Upper lobe of left lung (tissue), 6 donors: ENCODE data around the gene MYO3B. TPM values are rescaled to one million over a fixed set of nuclear protein-coding genes. Genes with fewer than 3 reads are reported as not detected.

ENCODE experiments used
- ATAC-seq, 2 donors: fragments of 200-7000 bp; cut with Tn5 transposase; one replicate each; pipeline ENCODE4 v1.9.1; 2022; ENCODE audit warnings: mild to moderate bottlenecking in 2 of 2, moderate library complexity in 2 of 2; ENCODE audit not compliant: low FRiP score in 2 of 2
- DNase-seq, 2 donors: peaks; one replicate each; pipeline ENCODE4 v3.0.0-alpha.2; 2019 to 2020
- H3K27ac ChIP-seq, 4 donors: fragments of 200-600 bp; sonication (generic); one replicate each; pipeline ENCODE4 v1.5.1; 2016 to 2019
- H3K27me3 ChIP-seq, 4 donors: fragments of 200-600 bp; sonication (generic); one replicate each; pipeline ENCODE4 v1.5.1; 2017 to 2019
- H3K36me3 ChIP-seq, 4 donors: fragments of 200-600 bp; sonication (generic); one replicate each; pipeline ENCODE4 v1.5.1; 2016 to 2019
- H3K4me1 ChIP-seq, 4 donors: fragments of 200-600 bp; sonication (generic); one replicate each; pipeline ENCODE4 v1.5.1; 2018 to 2019
- H3K4me3 ChIP-seq, 4 donors: fragments of 200-600 bp; sonication (generic); one replicate each; pipeline ENCODE4 v1.5.1; 2017 to 2019; ENCODE audit warnings: mild to moderate bottlenecking in 2 of 4, moderate library complexity in 1 of 4
- H3K9me3 ChIP-seq, 4 donors: fragments of 200-600 bp; sonication (generic); one replicate each; pipeline ENCODE4 v1.5.1; 2018 to 2019
- CTCF ChIP-seq, 6 experiments: fragments of 450-650 bp in 4 of 6; fragments of 200-600 bp in 2 of 6; sonication (generic) in 2 of 6; IDR thresholded peaks; one replicate each; pipeline ENCODE4 v1.5.1; 2016 to 2019; ENCODE audit warnings: antibody characterized with exemption in 6 of 6
- EP300 ChIP-seq, 4 donors: sonication (generic); formaldehyde crosslinking; IDR thresholded peaks; one replicate each; pipeline ENCODE4 v1.5.1; 2017; ENCODE audit warnings: antibody characterized with exemption in 4 of 4, control low read depth in 2 of 4
- POLR2A ChIP-seq, 4 donors: fragments of 450-650 bp; IDR thresholded peaks; one replicate each; pipeline ENCODE4 v1.5.1; 2016 to 2017; ENCODE audit warnings: antibody characterized with exemption in 4 of 4, mild to moderate bottlenecking in 2 of 4
- POLR2AphosphoS5 ChIP-seq, 2 donors: sonication (generic); formaldehyde crosslinking; IDR thresholded peaks; one replicate each; pipeline ENCODE4 v1.5.1; 2017; ENCODE audit warnings: antibody characterized with exemption in 2 of 2
- WGBS, 2 donors: methylation state at CpG; one replicate each; pipeline ENCODE4 v1.1.5; 2017 to 2018; 5-methylcytosine and 5-hydroxymethylcytosine counted together
- total RNA-seq, 6 donors: library from RNA; depleted of rRNA in 4 of 6; stranded (reverse); fragments of >200 nt in 4 of 6; gene quantifications; one replicate each; pipeline versions ENCODE4 v1.1.0 to v1.2.1, GENCODE V29; 2016 to 2021
- donor health status: DM: no; HTN: no; CAD: no; lungs with moderate emphysema.
- donor health status: DM: no; HTN: yes; CAD: no; lungs with severe emphysema.

Gene MYO3B
- total RNA-seq, 6 donors from 2014 or later = 0.09 to 0.20 (median 0.13) TPM; not detected in 3

GRCh38 chr2:170336408-170336807, 158.5 kb downstream of the MYO3B start:
- DNase-seq = no peak

GRCh38 chr2:170336916-170337315, 159.0 kb downstream of the MYO3B start:
- Histone ChIP-seq H3K4me3 (no peak overlapping the region), H3K36me3 (no peaks in the 10 kb centered on the region), H3K27ac (no peak overlapping the region), H3K27me3 (no peaks in the 10 kb centered on the region), H3K9me3 (no peaks in the 10 kb centered on the region), H3K4me1 (no peaks in the 10 kb centered on the region)
- DNase-seq = no peak
- no peak for ATAC-seq
- 68 to 76% methylated on average over 2 of the region's 2 CpGs for WGBS, 2 donors
- no peak for TF ChIP-seq POLR2A (IDR thresholded peaks at IDR 0.05)
- no peak for TF ChIP-seq EP300 (IDR thresholded peaks at IDR 0.05)
- no peak for TF ChIP-seq POLR2AphosphoS5 (IDR thresholded peaks at IDR 0.05)
- TF ChIP-seq CTCF (IDR thresholded peaks at IDR 0.05) = no peak

More at GRCh38 chr2:170336408-170336807, 158.5 kb downstream of the MYO3B start:
- H3K36me3 ChIP-seq = no peaks in the 10 kb centered on the region
- no peak overlapping the region for H3K27ac ChIP-seq
- 91 to 96% methylated on average over 2 of the region's 2 CpGs for WGBS, 2 donors
- no peak for ATAC-seq
- no peaks in the 10 kb centered on the region for H3K27me3 ChIP-seq
- H3K4me1 ChIP-seq = no peaks in the 10 kb centered on the region
- no peaks in the 10 kb centered on the region for H3K9me3 ChIP-seq
- no peak overlapping the region for H3K4me3 ChIP-seq
- TF ChIP-seq CTCF (IDR thresholded peaks at IDR 0.05) (no peak), EP300 (IDR thresholded peaks at IDR 0.05) (no peak), POLR2A (IDR thresholded peaks at IDR 0.05) (no peak), POLR2AphosphoS5 (IDR thresholded peaks at IDR 0.05) (no peak)

GRCh38 chr2:170339322-170339721, 161.4 kb downstream of the MYO3B start:
- H3K36me3 ChIP-seq = no peaks in the 10 kb centered on the region
- WGBS, 2 donors = 61 to 66% methylated on average over 7 of the region's 7 CpGs
- no peak overlapping the region for H3K27ac ChIP-seq
- DNase-seq = no peak
- H3K4me1 ChIP-seq = no peaks in the 10 kb centered on the region
- TF ChIP-seq POLR2A (IDR thresholded peaks at IDR 0.05) = no peak
- TF ChIP-seq EP300 (IDR thresholded peaks at IDR 0.05) = no peak
- no peak for TF ChIP-seq POLR2AphosphoS5 (IDR thresholded peaks at IDR 0.05)
- TF ChIP-seq CTCF (IDR thresholded peaks at IDR 0.05) = no peak
- no peak for ATAC-seq
- no peaks in the 10 kb centered on the region for H3K27me3 ChIP-seq
- no peaks in the 10 kb centered on the region for H3K9me3 ChIP-seq
- H3K4me3 ChIP-seq = no peak overlapping the region

GRCh38 chr2:170339750-170340692, 162.1 kb downstream of the MYO3B start:
- no peak overlapping the region for H3K27ac ChIP-seq
- DNase-seq = no peak
- TF ChIP-seq POLR2A (IDR thresholded peaks at IDR 0.05) (no peak), POLR2AphosphoS5 (IDR thresholded peaks at IDR 0.05) (no peak), EP300 (IDR thresholded peaks at IDR 0.05) (no peak), CTCF (IDR thresholded peaks at IDR 0.05) (no peak)
- no peaks in the 10 kb centered on the region for H3K4me1 ChIP-seq
- no peak for ATAC-seq
- 68% methylated on average over 5 of the region's 5 CpGs for WGBS, 2 donors
- H3K9me3 ChIP-seq = no peaks in the 10 kb centered on the region
- H3K27me3 ChIP-seq = no peaks in the 10 kb centered on the region
- H3K36me3 ChIP-seq = no peaks in the 10 kb centered on the region
- no peak overlapping the region for H3K4me3 ChIP-seq
